IMR-90 (cell line): ENCODE measurements around the gene TTC31. TPM values are rescaled to one million over a fixed set of nuclear protein-coding genes. Genes with fewer than 3 reads are reported as not detected.
A peak's percentile ranks its signal among the peaks of the same experiment; 100 is the strongest.

Experiments used
- ATAC-seq: fragments of 200-7000 bp; cut with Tn5 transposase; 2 replicates; pipeline ENCODE4 v1.9.1; 2020; ENCODE audit warnings: low read depth, mild to moderate bottlenecking, moderate library complexity
- BruUV-seq: library from RNA; stranded (reverse); fragments of 400-500 nt; replicated peaks from 2 replicates; lab custom pipeline; 2021; lab: Mats Ljungman, UMichigan
- CTCF ChIA-PET: fragments of 300-600 bp; formaldehyde crosslinking; extraction: SDS; loops from one replicate; lab custom pipeline; 2021; ENCODE audit warnings: antibody characterized with exemption; lab: Yijun Ruan, JAX
- POLR2A ChIA-PET: fragments of 300-600 bp; sonication (Branson Sonifier 250); formaldehyde crosslinking; loops from one replicate; lab custom pipeline; 2022; ENCODE audit warnings: antibody characterized with exemption; ENCODE audit not compliant: unreplicated experiment; lab: Charles Lee
- DNase-seq: peaks from one replicate; pipeline ENCODE4 v3.0.0; 2013
- H2AFZ ChIP-seq: replicated peaks from 2 replicates; pipeline ENCODE3; 2013; ENCODE audit warnings: low read length, mild to moderate bottlenecking; ENCODE audit not compliant: poor library complexity
- H2AK5ac ChIP-seq: 2 replicates; pipeline ENCODE4 v1.6.1; 2013; ENCODE audit warnings: low read depth, low read length, inconsistent platforms
- H2AK9ac ChIP-seq: replicated peaks from 2 replicates; pipeline ENCODE3; 2013; ENCODE audit warnings: mild to moderate bottlenecking, low read depth, low read length, moderate library complexity; ENCODE audit not compliant: poor library complexity
- H2BK120ac ChIP-seq: 2 replicates; pipeline ENCODE4 v1.6.1; 2013; ENCODE audit warnings: low read depth, low read length, inconsistent platforms
- H2BK15ac ChIP-seq: 3 replicates; pipeline ENCODE4 v1.6.1; 2013; ENCODE audit warnings: low read depth, low read length, inconsistent platforms
- H2BK20ac ChIP-seq: 2 replicates; pipeline ENCODE4 v1.6.1; 2013; ENCODE audit warnings: low read depth, mild to moderate bottlenecking, inconsistent platforms, low read length, moderate library complexity
- H2BK5ac ChIP-seq: 2 replicates; pipeline ENCODE4 v1.6.1; 2013; ENCODE audit warnings: mild to moderate bottlenecking, low read depth, low read length, inconsistent platforms; ENCODE audit not compliant: poor library complexity, severe bottlenecking
- H3K14ac ChIP-seq: replicated peaks from 2 replicates; pipeline ENCODE4 v1.6.1; 2013; ENCODE audit warnings: low read depth, low read length, inconsistent platforms
- H3K18ac ChIP-seq: 2 replicates; pipeline ENCODE4 v1.6.1; 2013; ENCODE audit warnings: low read depth, low read length, control low read depth
- H3K23ac ChIP-seq: 2 replicates; pipeline ENCODE4 v1.6.1; 2013; ENCODE audit warnings: low read depth, low read length, inconsistent platforms
- H3K27ac ChIP-seq: 2 replicates; pipeline ENCODE4 v1.5.1; 2013; ENCODE audit warnings: mild to moderate bottlenecking, control low read depth, low read length; ENCODE audit not compliant: insufficient read depth
- H3K27me3 ChIP-seq: 2 replicates; pipeline ENCODE4 v1.6.1; 2013; ENCODE audit warnings: low read length; ENCODE audit not compliant: control insufficient read depth, insufficient read depth
- H3K36me3 ChIP-seq: 2 replicates; pipeline ENCODE4 v1.6.1; 2013; ENCODE audit warnings: low read length, mixed read lengths; ENCODE audit not compliant: control insufficient read depth, insufficient read depth
- H3K4ac ChIP-seq: 2 replicates; pipeline ENCODE4 v1.6.1; 2013; ENCODE audit warnings: low read depth, low read length, inconsistent platforms
- H3K4me1 ChIP-seq: 2 replicates; pipeline ENCODE4 v1.6.1; 2013; ENCODE audit warnings: low read length, mixed read lengths; ENCODE audit not compliant: control insufficient read depth, insufficient read depth
- H3K4me2 ChIP-seq: 2 replicates; pipeline ENCODE4 v1.6.1; 2013; ENCODE audit warnings: low read depth, mild to moderate bottlenecking, control low read depth, low read length, moderate library complexity
- H3K4me3 ChIP-seq: 2 replicates; pipeline ENCODE4 v1.5.1; 2013; ENCODE audit warnings: low read depth, mild to moderate bottlenecking, control low read depth, low read length, moderate library complexity; ENCODE audit not compliant: insufficient read depth
- H3K56ac ChIP-seq: 2 replicates; pipeline ENCODE4 v1.6.1; 2013; ENCODE audit warnings: low read length, inconsistent platforms; ENCODE audit not compliant: insufficient read depth; ENCODE audit errors: extremely low read depth
- H3K79me1 ChIP-seq, 2 experiments: 2 replicates each; pipeline ENCODE4 v1.6.1; 2013; ENCODE audit warnings: low read length in 2 of 2, inconsistent platforms in 1 of 2, low read depth in 1 of 2
- H3K9ac ChIP-seq: 2 replicates; pipeline ENCODE4 v1.6.1; 2013; ENCODE audit warnings: low read depth, low read length, control low read depth
- H3K9me1 ChIP-seq: 2 replicates; pipeline ENCODE4 v1.6.1; 2013; ENCODE audit warnings: low read length, inconsistent platforms; ENCODE audit not compliant: insufficient read depth
- H3K9me3 ChIP-seq: 2 replicates; pipeline ENCODE4 v1.6.1; 2013; ENCODE audit warnings: low read length; ENCODE audit not compliant: control insufficient read depth, insufficient read depth
- H4K20me1 ChIP-seq: 2 replicates; pipeline ENCODE4 v1.6.1; 2013; ENCODE audit warnings: low read length, inconsistent platforms; ENCODE audit not compliant: insufficient read depth
- H4K5ac ChIP-seq: 2 replicates; pipeline ENCODE4 v1.6.1; 2013; ENCODE audit warnings: mild to moderate bottlenecking, low read depth, low read length, control low read depth
- H4K8ac ChIP-seq, 2 experiments: 2 replicates each; pipeline ENCODE4 v1.6.1; 2013; ENCODE audit warnings: low read depth in 2 of 2, low read length in 2 of 2, control low read depth in 1 of 2, inconsistent platforms in 1 of 2
- H4K91ac ChIP-seq: 2 replicates; pipeline ENCODE4 v1.6.1; 2013; ENCODE audit warnings: low read depth, low read length, inconsistent platforms; ENCODE audit not compliant: insufficient read depth
- BHLHE40 ChIP-seq: fragments of 150-350 bp; IDR thresholded peaks from 2 replicates; pipeline ENCODE4 v1.6.1; 2016; ENCODE audit warnings: mild to moderate bottlenecking, low read depth, low read length
- CEBPB ChIP-seq: IDR thresholded peaks from 2 replicates; pipeline ENCODE4 v1.6.1; 2012; ENCODE audit warnings: low read depth, low read length, improper control_type of control experiment
- CHD1 ChIP-seq: IDR thresholded peaks from 2 replicates; pipeline ENCODE4 v1.6.1; 2012; ENCODE audit warnings: low read depth, low read length, improper control_type of control experiment
- FOS ChIP-seq: fragments of 150-350 bp; IDR thresholded peaks from 2 replicates; pipeline ENCODE4 v1.6.1; 2016; ENCODE audit warnings: low read depth, low read length
- MAFK ChIP-seq: IDR thresholded peaks from 2 replicates; pipeline ENCODE4 v1.6.1; 2012; ENCODE audit warnings: low read depth, low read length, improper control_type of control experiment
- MAZ ChIP-seq: IDR thresholded peaks from 2 replicates; pipeline ENCODE4 v1.6.1; 2012; ENCODE audit warnings: low read depth, mild to moderate bottlenecking, low read length, improper control_type of control experiment, moderate library complexity, borderline replicate concordance
- MXI1 ChIP-seq: IDR thresholded peaks from 2 replicates; pipeline ENCODE4 v1.6.1; 2012; ENCODE audit warnings: low read depth, mild to moderate bottlenecking, low read length, moderate library complexity, borderline replicate concordance
- NFE2L2 ChIP-seq: fragments of 150-350 bp; IDR thresholded peaks from 2 replicates; pipeline ENCODE4 v1.6.1; 2016; ENCODE audit warnings: low read depth, mild to moderate bottlenecking, low read length
- RAD21 ChIP-seq: IDR thresholded peaks from 2 replicates; pipeline ENCODE4 v1.6.1; 2012; ENCODE audit warnings: low read length, improper control_type of control experiment
- SMC3 ChIP-seq: fragments of 150-350 bp; IDR thresholded peaks from 2 replicates; pipeline ENCODE4 v1.6.1; 2016; ENCODE audit warnings: low read depth, mild to moderate bottlenecking, antibody characterized with exemption, low read length, moderate library complexity
- WGBS, 2 experiments: methylation state at CpG; one replicate each; pipeline versions ENCODE4 v1.1.5 to v1.1.7; 2013; ENCODE audit warnings: missing lambda C conversion rate in 2 of 2; ENCODE audit not compliant: insufficient read length in 1 of 2; ENCODE audit errors: extremely low coverage in 2 of 2; 5-methylcytosine and 5-hydroxymethylcytosine counted together
- dilution Hi-C: fragments of 300-500 bp; cut with HindIII; formaldehyde crosslinking; loops from one replicate; pipeline ENCODE4 v1.14.3; 2018; ENCODE audit warnings: low sequenced_read_pairs; ENCODE audit not compliant: unreplicated experiment
- in situ Hi-C: fragments of 300-500 bp; cut with MboI; formaldehyde crosslinking; loops from 3 replicates; pipeline ENCODE4 v1.14.3; 2019; ENCODE audit warnings: low sequenced_read_pairs, inconsistent platforms, mixed read lengths
- intact Hi-C: fragments of 100-400 bp; cut with micrococcal nuclease; formaldehyde crosslinking; loops from 2 replicates; pipeline ENCODE4 v1.10.0; 2022
- polyA plus RNA-seq, 3 experiments: library from polyadenylated mRNA; depleted of rRNA; stranded (reverse); fragments of >200 nt; gene quantifications; 2 replicates each; pipeline ENCODE4 v1.2.3, GENCODE V29; 2012; ENCODE audit warnings: low replicate concordance in 1 of 3
- total RNA-seq: library from RNA; depleted of rRNA; stranded (reverse); fragments of >200 nt; gene quantifications from 2 replicates; pipeline ENCODE4 v1.2.3, GENCODE V29; 2012
- TF ChIP-seq, protein P1 (sequence below): fragments of 150-350 bp; IDR thresholded peaks from 2 replicates; pipeline ENCODE4 v1.6.1; 2017; ENCODE audit warnings: mild to moderate bottlenecking, antibody characterized with exemption, low read length, low read depth
- TF ChIP-seq, protein P2 (sequence below): conservative IDR thresholded peaks from 2 replicates; pipeline ENCODE4 v1.5.1; 2012; ENCODE audit warnings: mild to moderate bottlenecking, low read depth, low read length, improper control_type of control experiment
- TF ChIP-seq, protein P3 (sequence below): fragments of 150-350 bp; IDR thresholded peaks from 2 replicates; pipeline ENCODE4 v1.6.1; 2016; ENCODE audit warnings: low read depth, mild to moderate bottlenecking, low read length, moderate library complexity, borderline replicate concordance

Gene TTC31
- total and polyA plus RNA-seq, 2 of the 4 experiments (the other 2 are of a cell fraction): 6.3 to 18.8 TPM

- Histone ChIP-seq H3K14ac (peak overlapping the region; percentile 98), H2BK5ac (peak overlapping the region; percentile 27), H2BK20ac (peak overlapping the region; percentile 43; the same call in 1 of the 2 replicates), H3K4ac (peak overlapping the region; percentile 94), H3K9me3 (no peaks in the 10 kb centered on the region), H3K4me3 (peak overlapping the region; percentile 43), H4K91ac (peak overlapping the region; percentile 92), H3K27me3 (peaks cover 32% of the 10 kb centered on the region), H3K23ac (peak overlapping the region; percentile 74; the same call in 1 of the 2 replicates), H2AK9ac (peak overlapping the region; percentile 90), H3K9ac (peak overlapping the region; percentile 39), H3K56ac (peak overlapping the region; percentile 76; the same call in 1 of the 2 replicates), H3K36me3 (peaks cover 16% of the 10 kb centered on the region), H3K4me2 (peak overlapping the region; percentile 67), H2AK5ac (peak overlapping the region; percentile 96), H2BK15ac (peak overlapping the region; percentile 66; the same call in 1 of the 3 replicates), H4K5ac (peak overlapping the region; percentile 87), H4K20me1 (no peaks in the 10 kb centered on the region), H3K79me1 (peaks cover 12 to 40% of the 10 kb centered on the region in 2 experiments), H3K9me1 (peaks cover 9% of the 10 kb centered on the region), H3K18ac (peak overlapping the region; percentile 41; the same call in 1 of the 2 replicates), H3K4me1 (peaks cover 23% of the 10 kb centered on the region), H4K8ac (peak overlapping the region; percentile 91 to 94), H2AFZ (peak overlapping the region; percentile 97), H2BK120ac (peak overlapping the region; percentile 78), H3K27ac (peak overlapping the region; percentile 67)
- POLR2A ChIA-PET: interaction anchor here (1.4 kb wide), 1 partner anchor 20 kb away, joined by 3 read pairs; the partner anchor contains the start of genes CCDC142 and TTC31
- BruUV-seq: no TSS peak
- CTCF ChIA-PET: interaction anchor here (0.9 kb wide), 1 partner anchor 82 kb away, joined by 3 read pairs; no protein-coding TSS in a partner anchor
- intact Hi-C loops (no loop called here), dilution Hi-C loops (no loop called here), in situ Hi-C loops (no loop called here)
- ATAC-seq: peak; percentile 60
- DNase-seq: peak; percentile 84
- 2% methylated on average over 22 of the region's 67 CpGs; no CpG with 5 or more reads in 1 of the 2 experiments for WGBS, 2 experiments
- TF ChIP-seq CEBPB (no peak), MAZ (no peak), SMC3 (no peak), CHD1 (no peak), RAD21 (no peak), NFE2L2 (no peak), BHLHE40 (peak; percentile 96), FOS (peak; percentile 65), MAFK (no peak), MXI1 (no peak)
- TF ChIP-seq, protein P1, sequence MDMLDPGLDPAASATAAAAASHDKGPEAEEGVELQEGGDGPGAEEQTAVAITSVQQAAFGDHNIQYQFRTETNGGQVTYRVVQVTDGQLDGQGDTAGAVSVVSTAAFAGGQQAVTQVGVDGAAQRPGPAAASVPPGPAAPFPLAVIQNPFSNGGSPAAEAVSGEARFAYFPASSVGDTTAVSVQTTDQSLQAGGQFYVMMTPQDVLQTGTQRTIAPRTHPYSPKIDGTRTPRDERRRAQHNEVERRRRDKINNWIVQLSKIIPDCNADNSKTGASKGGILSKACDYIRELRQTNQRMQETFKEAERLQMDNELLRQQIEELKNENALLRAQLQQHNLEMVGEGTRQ: peak; percentile 45; the same call in 1 of the 2 replicates
- TF ChIP-seq, protein P2, sequence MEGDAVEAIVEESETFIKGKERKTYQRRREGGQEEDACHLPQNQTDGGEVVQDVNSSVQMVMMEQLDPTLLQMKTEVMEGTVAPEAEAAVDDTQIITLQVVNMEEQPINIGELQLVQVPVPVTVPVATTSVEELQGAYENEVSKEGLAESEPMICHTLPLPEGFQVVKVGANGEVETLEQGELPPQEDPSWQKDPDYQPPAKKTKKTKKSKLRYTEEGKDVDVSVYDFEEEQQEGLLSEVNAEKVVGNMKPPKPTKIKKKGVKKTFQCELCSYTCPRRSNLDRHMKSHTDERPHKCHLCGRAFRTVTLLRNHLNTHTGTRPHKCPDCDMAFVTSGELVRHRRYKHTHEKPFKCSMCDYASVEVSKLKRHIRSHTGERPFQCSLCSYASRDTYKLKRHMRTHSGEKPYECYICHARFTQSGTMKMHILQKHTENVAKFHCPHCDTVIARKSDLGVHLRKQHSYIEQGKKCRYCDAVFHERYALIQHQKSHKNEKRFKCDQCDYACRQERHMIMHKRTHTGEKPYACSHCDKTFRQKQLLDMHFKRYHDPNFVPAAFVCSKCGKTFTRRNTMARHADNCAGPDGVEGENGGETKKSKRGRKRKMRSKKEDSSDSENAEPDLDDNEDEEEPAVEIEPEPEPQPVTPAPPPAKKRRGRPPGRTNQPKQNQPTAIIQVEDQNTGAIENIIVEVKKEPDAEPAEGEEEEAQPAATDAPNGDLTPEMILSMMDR: peak; percentile 20; the same call in 1 of the 2 replicates
- TF ChIP-seq, protein P3, sequence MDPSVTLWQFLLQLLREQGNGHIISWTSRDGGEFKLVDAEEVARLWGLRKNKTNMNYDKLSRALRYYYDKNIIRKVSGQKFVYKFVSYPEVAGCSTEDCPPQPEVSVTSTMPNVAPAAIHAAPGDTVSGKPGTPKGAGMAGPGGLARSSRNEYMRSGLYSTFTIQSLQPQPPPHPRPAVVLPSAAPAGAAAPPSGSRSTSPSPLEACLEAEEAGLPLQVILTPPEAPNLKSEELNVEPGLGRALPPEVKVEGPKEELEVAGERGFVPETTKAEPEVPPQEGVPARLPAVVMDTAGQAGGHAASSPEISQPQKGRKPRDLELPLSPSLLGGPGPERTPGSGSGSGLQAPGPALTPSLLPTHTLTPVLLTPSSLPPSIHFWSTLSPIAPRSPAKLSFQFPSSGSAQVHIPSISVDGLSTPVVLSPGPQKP: no peak
Observed at GRCh38 chr2:74502720-74503505, 20.0 kb downstream of the TTC31 start.
